HEK293 (cell line): Measurements from ENCODE around the gene C3orf52.
A peak's percentile ranks its signal among the peaks of the same experiment; 100 is the strongest.

Source experiments
- GLIS1 ChIP-seq: fragments of 450-650 bp; formaldehyde crosslinking; IDR thresholded peaks from 2 replicates; pipeline ENCODE4 v1.5.1; 2016; ENCODE audit warnings: missing biosample characterization, missing genetic modification characterization
- IKZF3 ChIP-seq: fragments of 450-650 bp; IDR thresholded peaks from 2 replicates; pipeline ENCODE4 v1.5.0; 2018; ENCODE audit warnings: missing biosample characterization, mild to moderate bottlenecking, missing genetic modification characterization, moderate library complexity
- KLF16 ChIP-seq: fragments of 450-650 bp; formaldehyde crosslinking; IDR thresholded peaks from 2 replicates; pipeline ENCODE4 v1.5.1; 2017; ENCODE audit warnings: missing biosample characterization, missing genetic modification characterization
- KLF9 ChIP-seq: fragments of 450-650 bp; formaldehyde crosslinking; IDR thresholded peaks from 2 replicates; pipeline ENCODE4 v1.5.1; 2016; ENCODE audit warnings: missing biosample characterization, missing genetic modification characterization, low read depth
- MZF1 ChIP-seq: fragments of 450-650 bp; formaldehyde crosslinking; IDR thresholded peaks from 2 replicates; pipeline ENCODE4 v1.5.1; 2017; ENCODE audit warnings: missing biosample characterization, missing genetic modification characterization, borderline replicate concordance
- PATZ1 ChIP-seq: fragments of 450-650 bp; formaldehyde crosslinking; IDR thresholded peaks from 2 replicates; pipeline ENCODE4 v1.5.1; 2016; ENCODE audit warnings: missing biosample characterization, missing genetic modification characterization
- PRDM6 ChIP-seq: fragments of 450-650 bp; formaldehyde crosslinking; IDR thresholded peaks from 2 replicates; pipeline ENCODE4 v1.5.1; 2017; ENCODE audit warnings: missing biosample characterization, missing genetic modification characterization
- SCRT2 ChIP-seq: fragments of 450-650 bp; formaldehyde crosslinking; IDR thresholded peaks from 2 replicates; pipeline ENCODE4 v1.5.1; 2016; ENCODE audit warnings: missing biosample characterization, missing genetic modification characterization
- SP3 ChIP-seq: fragments of 450-650 bp; formaldehyde crosslinking; IDR thresholded peaks from 2 replicates; pipeline ENCODE4 v1.5.1; 2016; ENCODE audit warnings: missing biosample characterization, missing genetic modification characterization
- WT1 ChIP-seq: fragments of 450-650 bp; formaldehyde crosslinking; IDR thresholded peaks from 2 replicates; pipeline ENCODE4 v1.5.1; 2016; ENCODE audit warnings: missing biosample characterization, missing genetic modification characterization
- YY1 ChIP-seq: fragments of 450-650 bp; formaldehyde crosslinking; IDR thresholded peaks from 2 replicates; pipeline ENCODE4 v1.5.1; 2018; ENCODE audit warnings: missing biosample characterization, missing genetic modification characterization
- ZBTB8A ChIP-seq: fragments of 450-650 bp; formaldehyde crosslinking; IDR thresholded peaks from 2 replicates; pipeline ENCODE4 v1.5.1; 2016; ENCODE audit warnings: missing biosample characterization, missing genetic modification characterization
- ZNF16 ChIP-seq: fragments of 450-650 bp; formaldehyde crosslinking; IDR thresholded peaks from 2 replicates; pipeline ENCODE4 v1.5.1; 2016; ENCODE audit warnings: low read depth, missing biosample characterization, missing genetic modification characterization
- ZNF239 ChIP-seq: fragments of 450-650 bp; formaldehyde crosslinking; IDR thresholded peaks from 2 replicates; pipeline ENCODE4 v1.5.1; 2016; ENCODE audit warnings: missing biosample characterization, missing genetic modification characterization
- ZNF311 ChIP-seq: fragments of 450-650 bp; formaldehyde crosslinking; IDR thresholded peaks from 2 replicates; pipeline ENCODE4 v1.5.1; 2017; ENCODE audit warnings: missing biosample characterization, missing genetic modification characterization, borderline replicate concordance
- ZNF350 ChIP-seq: fragments of 450-650 bp; formaldehyde crosslinking; IDR thresholded peaks from 2 replicates; pipeline ENCODE4 v1.5.0; 2017; ENCODE audit warnings: missing biosample characterization, mild to moderate bottlenecking, missing genetic modification characterization
- ZNF404 ChIP-seq: fragments of 450-650 bp; formaldehyde crosslinking; IDR thresholded peaks from 2 replicates; pipeline ENCODE4 v1.5.1; 2017; ENCODE audit warnings: missing biosample characterization, missing genetic modification characterization
- ZNF473 ChIP-seq: fragments of 450-650 bp; formaldehyde crosslinking; IDR thresholded peaks from 2 replicates; pipeline ENCODE4 v1.5.1; 2017; ENCODE audit warnings: missing biosample characterization, missing genetic modification characterization
- ZNF48 ChIP-seq: fragments of 450-650 bp; formaldehyde crosslinking; IDR thresholded peaks from 2 replicates; pipeline ENCODE4 v1.5.1; 2016; ENCODE audit warnings: missing biosample characterization, missing genetic modification characterization
- ZNF561 ChIP-seq: fragments of 450-650 bp; IDR thresholded peaks from 2 replicates; pipeline ENCODE4 v1.5.1; 2018; ENCODE audit warnings: missing biosample characterization, missing genetic modification characterization, borderline replicate concordance
- ZNF596 ChIP-seq: fragments of 450-650 bp; IDR thresholded peaks from 2 replicates; pipeline ENCODE4 v1.5.0; 2018; ENCODE audit warnings: missing biosample characterization, mild to moderate bottlenecking, missing genetic modification characterization, moderate library complexity
- ZNF654 ChIP-seq: fragments of 450-650 bp; formaldehyde crosslinking; IDR thresholded peaks from 2 replicates; pipeline ENCODE4 v1.5.1; 2016; ENCODE audit warnings: low read depth, missing biosample characterization, missing genetic modification characterization
- ZNF664 ChIP-seq: fragments of 450-650 bp; formaldehyde crosslinking; IDR thresholded peaks from 2 replicates; pipeline ENCODE4 v1.5.1; 2016; ENCODE audit warnings: missing biosample characterization, missing genetic modification characterization
- ZNF747 ChIP-seq: fragments of 450-650 bp; formaldehyde crosslinking; IDR thresholded peaks from 2 replicates; pipeline ENCODE4 v1.5.1; 2016; ENCODE audit warnings: missing biosample characterization, missing genetic modification characterization
- ZSCAN23 ChIP-seq: fragments of 450-650 bp; formaldehyde crosslinking; IDR thresholded peaks from 2 replicates; pipeline ENCODE4 v1.5.1; 2016; ENCODE audit warnings: missing biosample characterization, missing genetic modification characterization
- TF ChIP-seq, protein P1 (sequence below): fragments of 450-650 bp; formaldehyde crosslinking; IDR thresholded peaks from 2 replicates; pipeline ENCODE4 v1.5.1; 2016; ENCODE audit warnings: missing biosample characterization, missing genetic modification characterization
- TF ChIP-seq, protein P2 (sequence below): fragments of 450-650 bp; formaldehyde crosslinking; IDR thresholded peaks from 2 replicates; pipeline ENCODE4 v1.5.1; 2016; ENCODE audit warnings: missing biosample characterization, missing genetic modification characterization
- TF ChIP-seq, protein P3 (sequence below): fragments of 450-650 bp; formaldehyde crosslinking; IDR thresholded peaks from 2 replicates; pipeline ENCODE4 v1.5.1; 2016; ENCODE audit warnings: missing biosample characterization, missing genetic modification characterization
- TF ChIP-seq, protein P4 (sequence below): fragments of 450-650 bp; formaldehyde crosslinking; IDR thresholded peaks from 2 replicates; pipeline ENCODE4 v1.5.1; 2016; ENCODE audit warnings: missing biosample characterization, missing genetic modification characterization

C3orf52 gene

DNA sequence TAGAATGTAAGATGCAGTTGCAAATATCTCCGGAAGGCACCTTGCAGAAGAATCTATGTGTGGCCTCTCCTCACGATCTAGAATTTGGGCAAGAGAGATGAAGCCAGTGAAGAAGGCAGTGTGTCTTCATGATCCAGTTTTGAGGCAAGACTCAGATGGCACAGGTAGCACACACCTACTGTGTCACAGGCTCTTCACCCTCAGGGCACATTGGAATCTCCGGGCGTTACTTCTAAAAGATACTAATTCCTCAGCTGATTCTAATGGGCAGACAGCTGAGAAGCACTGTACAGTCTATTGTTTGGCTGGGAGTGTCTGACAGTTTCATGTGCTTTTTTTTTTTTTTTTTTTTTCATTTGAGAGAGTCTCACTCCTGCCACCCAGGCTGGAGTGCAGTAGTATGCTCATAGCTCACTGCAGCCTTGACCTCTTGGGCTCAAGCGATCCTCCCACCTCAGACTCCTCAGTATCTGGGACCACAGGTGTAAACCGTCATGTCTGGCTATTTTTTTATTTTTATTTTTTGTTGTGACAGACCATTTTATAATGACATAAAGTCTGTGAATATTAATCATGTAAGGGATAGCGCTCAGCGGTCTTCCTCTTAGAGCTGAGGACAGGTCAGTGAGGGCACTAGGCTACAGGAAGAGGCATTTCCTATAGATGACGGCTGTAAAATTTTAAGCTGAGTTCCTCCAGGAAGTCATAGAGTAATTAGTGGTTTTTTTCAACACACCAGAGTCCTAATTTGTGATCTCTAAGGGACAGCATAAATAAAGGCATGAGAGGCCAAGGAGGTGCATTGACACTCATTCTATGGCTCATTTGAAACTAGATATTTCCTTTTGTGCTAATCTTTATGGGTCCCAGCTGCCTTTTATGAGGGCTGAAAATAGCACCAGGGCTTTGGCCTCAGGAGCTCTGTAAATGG lies 4.0 kb downstream of the C3orf52 start (continued):
- TF ChIP-seq SP3 (tag by site-specific recombination) (peak; percentile 25), KLF16 (tag by site-specific recombination) (no peak), ZBTB8A (0 out of 2 replicates have a peak, but pooled peaks have one; percentile 22), WT1 (tag by site-specific recombination) (peak; percentile 66), SCRT2 (tag by site-specific recombination) (no peak), ZNF16 (tag by site-specific recombination) (no peak), MZF1 (tag by site-specific recombination) (peak; percentile 41; the same call in 1 of the 2 replicates), IKZF3 (tag by site-specific recombination) (peak; percentile 82; the same call in 1 of the 2 replicates), YY1 (tag by site-specific recombination) (no peak), ZNF473 (no peak), ZNF747 (tag by site-specific recombination) (no peak), ZNF311 (no peak), KLF9 (tag by site-specific recombination) (no peak), PATZ1 (tag by site-specific recombination) (peak; percentile 53), ZNF654 (no peak), ZNF350 (tag by site-specific recombination) (no peak), ZNF596 (tag by site-specific recombination) (no peak), ZNF664 (tag by site-specific recombination) (no peak), ZNF239 (tag by site-specific recombination) (no peak), ZSCAN23 (tag by site-specific recombination) (0 out of 2 replicates have a peak, but pooled peaks have one; percentile 38), ZNF404 (no peak), ZNF561 (tag by site-specific recombination) (peak; percentile 39; the same call in 1 of the 2 replicates), PRDM6 (peak; percentile 95), ZNF48 (tag by site-specific recombination) (no peak), GLIS1 (tag by site-specific recombination) (peak; percentile 97)
- TF ChIP-seq, protein P1, sequence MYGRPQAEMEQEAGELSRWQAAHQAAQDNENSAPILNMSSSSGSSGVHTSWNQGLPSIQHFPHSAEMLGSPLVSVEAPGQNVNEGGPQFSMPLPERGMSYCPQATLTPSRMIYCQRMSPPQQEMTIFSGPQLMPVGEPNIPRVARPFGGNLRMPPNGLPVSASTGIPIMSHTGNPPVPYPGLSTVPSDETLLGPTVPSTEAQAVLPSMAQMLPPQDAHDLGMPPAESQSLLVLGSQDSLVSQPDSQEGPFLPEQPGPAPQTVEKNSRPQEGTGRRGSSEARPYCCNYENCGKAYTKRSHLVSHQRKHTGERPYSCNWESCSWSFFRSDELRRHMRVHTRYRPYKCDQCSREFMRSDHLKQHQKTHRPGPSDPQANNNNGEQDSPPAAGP (tag by site-specific recombination): peak; percentile 80
- TF ChIP-seq, protein P2, sequence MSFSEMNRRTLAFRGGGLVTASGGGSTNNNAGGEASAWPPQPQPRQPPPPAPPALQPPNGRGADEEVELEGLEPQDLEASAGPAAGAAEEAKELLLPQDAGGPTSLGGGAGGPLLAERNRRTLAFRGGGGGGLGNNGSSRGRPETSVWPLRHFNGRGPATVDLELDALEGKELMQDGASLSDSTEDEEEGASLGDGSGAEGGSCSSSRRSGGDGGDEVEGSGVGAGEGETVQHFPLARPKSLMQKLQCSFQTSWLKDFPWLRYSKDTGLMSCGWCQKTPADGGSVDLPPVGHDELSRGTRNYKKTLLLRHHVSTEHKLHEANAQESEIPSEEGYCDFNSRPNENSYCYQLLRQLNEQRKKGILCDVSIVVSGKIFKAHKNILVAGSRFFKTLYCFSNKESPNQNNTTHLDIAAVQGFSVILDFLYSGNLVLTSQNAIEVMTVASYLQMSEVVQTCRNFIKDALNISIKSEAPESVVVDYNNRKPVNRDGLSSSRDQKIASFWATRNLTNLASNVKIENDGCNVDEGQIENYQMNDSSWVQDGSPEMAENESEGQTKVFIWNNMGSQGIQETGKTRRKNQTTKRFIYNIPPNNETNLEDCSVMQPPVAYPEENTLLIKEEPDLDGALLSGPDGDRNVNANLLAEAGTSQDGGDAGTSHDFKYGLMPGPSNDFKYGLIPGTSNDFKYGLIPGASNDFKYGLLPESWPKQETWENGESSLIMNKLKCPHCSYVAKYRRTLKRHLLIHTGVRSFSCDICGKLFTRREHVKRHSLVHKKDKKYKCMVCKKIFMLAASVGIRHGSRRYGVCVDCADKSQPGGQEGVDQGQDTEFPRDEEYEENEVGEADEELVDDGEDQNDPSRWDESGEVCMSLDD: no peak
- TF ChIP-seq, protein P3, sequence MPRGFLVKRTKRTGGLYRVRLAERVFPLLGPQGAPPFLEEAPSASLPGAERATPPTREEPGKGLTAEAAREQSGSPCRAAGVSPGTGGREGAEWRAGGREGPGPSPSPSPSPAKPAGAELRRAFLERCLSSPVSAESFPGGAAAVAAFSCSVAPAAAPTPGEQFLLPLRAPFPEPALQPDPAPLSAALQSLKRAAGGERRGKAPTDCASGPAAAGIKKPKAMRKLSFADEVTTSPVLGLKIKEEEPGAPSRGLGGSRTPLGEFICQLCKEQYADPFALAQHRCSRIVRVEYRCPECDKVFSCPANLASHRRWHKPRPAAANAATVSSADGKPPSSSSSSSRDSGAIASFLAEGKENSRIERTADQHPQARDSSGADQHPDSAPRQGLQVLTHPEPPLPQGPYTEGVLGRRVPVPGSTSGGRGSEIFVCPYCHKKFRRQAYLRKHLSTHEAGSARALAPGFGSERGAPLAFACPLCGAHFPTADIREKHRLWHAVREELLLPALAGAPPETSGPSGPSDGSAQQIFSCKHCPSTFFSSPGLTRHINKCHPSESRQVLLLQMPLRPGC: peak; percentile 77; the same call in 1 of the 2 replicates
- TF ChIP-seq, protein P4, sequence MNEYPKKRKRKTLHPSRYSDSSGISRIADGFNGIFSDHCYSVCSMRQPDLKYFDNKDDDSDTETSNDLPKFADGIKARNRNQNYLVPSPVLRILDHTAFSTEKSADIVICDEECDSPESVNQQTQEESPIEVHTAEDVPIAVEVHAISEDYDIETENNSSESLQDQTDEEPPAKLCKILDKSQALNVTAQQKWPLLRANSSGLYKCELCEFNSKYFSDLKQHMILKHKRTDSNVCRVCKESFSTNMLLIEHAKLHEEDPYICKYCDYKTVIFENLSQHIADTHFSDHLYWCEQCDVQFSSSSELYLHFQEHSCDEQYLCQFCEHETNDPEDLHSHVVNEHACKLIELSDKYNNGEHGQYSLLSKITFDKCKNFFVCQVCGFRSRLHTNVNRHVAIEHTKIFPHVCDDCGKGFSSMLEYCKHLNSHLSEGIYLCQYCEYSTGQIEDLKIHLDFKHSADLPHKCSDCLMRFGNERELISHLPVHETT (tag by site-specific recombination): peak; percentile 82
